Right kidney (tissue), 1 donor: ENCODE data around the gene LAG3.

Source experiments
- DNase-seq: peaks from one replicate; pipeline ENCODE4 v3.0.0-alpha.2; 2016

LAG3 gene

GRCh38 chr12:6753772-6754356 is 18.5 kb upstream of the LAG3 start:
- DNase-seq, result no peak

GRCh38 chr12:6754411-6754810 is 17.9 kb upstream of the LAG3 start:
- no peak for DNase-seq

- DNase-seq, result no peak
Observed at GRCh38 chr12:6757028-6757690, 15.2 kb upstream of the LAG3 start.

- no peak for DNase-seq
Observed at GRCh38 chr12:6758506-6759095, 13.7 kb upstream of the LAG3 start.

GRCh38 chr12:6759741-6760140 is 12.6 kb upstream of the LAG3 start:
- no peak for DNase-seq

GRCh38 chr12:6763380-6763779 is 8.9 kb upstream of the LAG3 start:
- DNase-seq, result no peak

GRCh38 chr12:6764011-6764828 is 8.1 kb upstream of the LAG3 start:
- DNase-seq, result peak; percentile 88

GRCh38 chr12:6765048-6765633 is 7.2 kb upstream of the LAG3 start:
- DNase-seq, result no peak

- DNase-seq, result peak; percentile 73
Observed at GRCh38 chr12:6765634-6766581, 6.4 kb upstream of the LAG3 start, which contains the start of gene PTMS. Gene PTMS, plus strand, starts transcription at chr12:6766363. Its CDS starts 343 bp downstream, at chr12:6766706.

- peak; percentile 86 for DNase-seq
Observed at GRCh38 chr12:6766651-6767349, 5.5 kb upstream of the LAG3 start.

GRCh38 chr12:6767353-6768319 is 4.7 kb upstream of the LAG3 start:
- DNase-seq, result peak; percentile 71

GRCh38 chr12:6768437-6768914 is 3.8 kb upstream of the LAG3 start:
- peak; percentile 55 for DNase-seq

- DNase-seq, result no peak
Observed at GRCh38 chr12:6768990-6769389, 3.3 kb upstream of the LAG3 start.

GRCh38 chr12:6769666-6770065 is 2.7 kb upstream of the LAG3 start:
- DNase-seq, result no peak

- DNase-seq, result no peak
Observed at GRCh38 chr12:6770094-6770493, 2.2 kb upstream of the LAG3 start.

GRCh38 chr12:6770600-6770999 is 1.7 kb upstream of the LAG3 start:
- DNase-seq, result no peak

GRCh38 chr12:6771091-6771495 is 1.2 kb upstream of the LAG3 start:
- no peak for DNase-seq

GRCh38 chr12:6771509-6772330 is 600 bp upstream of the LAG3 start:
- no peak for DNase-seq
